ENCODE data around the gene NTS.

Gene NTS

GRCh38 chr12:85874031-85874461 is at the start of gene NTS:
TSS of gene NTS (plus strand) at chr12:85874295. CDS start at chr12:85874404, 109 bp downstream.
- DNase-seq (ENCODE audit: low spot score), result no peak

DNA sequence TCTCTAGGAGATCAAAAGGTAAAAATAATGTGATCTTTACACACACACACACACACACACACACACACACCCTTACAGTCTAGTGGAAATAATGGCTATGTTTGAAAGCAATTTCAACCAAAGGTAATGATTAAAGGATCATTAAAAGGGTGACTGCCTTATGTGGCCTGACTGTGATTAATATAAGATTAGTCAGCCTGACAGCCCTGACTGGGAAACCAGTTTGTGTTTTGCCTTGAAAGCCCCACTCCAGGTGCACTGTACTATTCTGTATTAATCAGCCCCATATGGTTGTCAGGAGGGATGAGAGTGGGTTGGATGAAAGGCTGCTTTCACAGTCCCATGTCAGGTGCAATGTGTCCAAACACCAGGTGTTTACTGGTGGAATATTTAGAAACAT is 48.3 kb upstream of the NTS start:
- no peak for DNase-seq (ENCODE audit: low spot score)

- no peak for DNase-seq (ENCODE audit: low spot score)
These were observed 45.5 kb upstream of the NTS start for GRCh38 chr12:85828576-85828975.

- DNase-seq (ENCODE audit: low spot score), result peak; percentile 29
These were observed 44.7 kb upstream of the NTS start for GRCh38 chr12:85829391-85829790.

DNA sequence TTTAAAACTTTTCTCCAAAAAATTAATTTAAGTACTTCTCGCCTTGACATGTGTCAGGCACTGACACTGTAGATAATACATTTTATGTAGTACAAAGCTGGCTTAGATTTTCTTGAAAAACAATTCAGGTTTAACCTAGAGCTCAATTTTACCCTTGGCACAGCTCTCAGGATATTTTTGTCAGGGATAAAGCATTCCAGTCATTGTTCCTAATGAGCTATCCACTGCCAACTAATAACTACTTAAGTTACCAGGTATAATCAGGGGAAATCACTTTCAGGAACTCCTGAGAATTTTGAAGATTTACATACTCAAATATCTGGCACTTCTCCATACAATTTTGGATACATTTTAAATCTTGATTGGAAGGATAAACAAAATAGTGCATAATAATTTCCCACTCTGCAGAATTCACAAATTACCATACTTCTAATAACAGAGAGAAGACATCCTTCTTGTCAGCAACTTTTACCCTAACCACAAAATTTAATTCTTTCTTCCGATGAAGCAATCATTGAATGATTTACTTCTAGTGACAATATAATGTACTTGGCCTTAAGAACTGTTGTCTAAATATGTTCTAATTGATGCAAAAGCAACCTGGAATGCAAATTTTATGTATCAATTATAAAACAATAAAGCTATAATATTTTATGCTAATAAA is 42.6 kb upstream of the NTS start:
- DNase-seq (ENCODE audit: low spot score), result no peak

- no peak for DNase-seq (ENCODE audit: low spot score)
These were observed 40.5 kb upstream of the NTS start for GRCh38 chr12:85833579-85833978.

DNA sequence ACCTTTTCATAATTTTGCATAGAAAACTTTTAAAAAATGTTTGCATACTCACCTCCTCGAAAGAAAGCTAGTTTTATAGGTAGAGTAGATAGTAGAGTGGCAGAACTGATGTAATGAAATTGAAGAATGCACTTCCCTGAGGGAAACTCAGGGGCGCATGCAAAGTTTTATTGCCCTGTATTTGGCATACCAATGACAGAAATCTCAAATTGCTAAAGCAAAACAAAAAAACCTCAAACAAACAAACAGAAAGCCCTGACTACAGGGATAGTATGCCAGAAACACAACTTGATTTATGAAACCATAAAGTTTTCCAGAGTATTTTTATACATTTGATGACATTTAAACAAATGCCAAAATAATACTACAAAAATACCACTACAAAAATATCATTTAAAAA is 39.7 kb upstream of the NTS start:
- DNase-seq (ENCODE audit: low spot score), result no peak

- peak; percentile 19 for DNase-seq (ENCODE audit: low spot score)
These were observed 38.5 kb upstream of the NTS start for GRCh38 chr12:85835426-85836196.

DNA sequence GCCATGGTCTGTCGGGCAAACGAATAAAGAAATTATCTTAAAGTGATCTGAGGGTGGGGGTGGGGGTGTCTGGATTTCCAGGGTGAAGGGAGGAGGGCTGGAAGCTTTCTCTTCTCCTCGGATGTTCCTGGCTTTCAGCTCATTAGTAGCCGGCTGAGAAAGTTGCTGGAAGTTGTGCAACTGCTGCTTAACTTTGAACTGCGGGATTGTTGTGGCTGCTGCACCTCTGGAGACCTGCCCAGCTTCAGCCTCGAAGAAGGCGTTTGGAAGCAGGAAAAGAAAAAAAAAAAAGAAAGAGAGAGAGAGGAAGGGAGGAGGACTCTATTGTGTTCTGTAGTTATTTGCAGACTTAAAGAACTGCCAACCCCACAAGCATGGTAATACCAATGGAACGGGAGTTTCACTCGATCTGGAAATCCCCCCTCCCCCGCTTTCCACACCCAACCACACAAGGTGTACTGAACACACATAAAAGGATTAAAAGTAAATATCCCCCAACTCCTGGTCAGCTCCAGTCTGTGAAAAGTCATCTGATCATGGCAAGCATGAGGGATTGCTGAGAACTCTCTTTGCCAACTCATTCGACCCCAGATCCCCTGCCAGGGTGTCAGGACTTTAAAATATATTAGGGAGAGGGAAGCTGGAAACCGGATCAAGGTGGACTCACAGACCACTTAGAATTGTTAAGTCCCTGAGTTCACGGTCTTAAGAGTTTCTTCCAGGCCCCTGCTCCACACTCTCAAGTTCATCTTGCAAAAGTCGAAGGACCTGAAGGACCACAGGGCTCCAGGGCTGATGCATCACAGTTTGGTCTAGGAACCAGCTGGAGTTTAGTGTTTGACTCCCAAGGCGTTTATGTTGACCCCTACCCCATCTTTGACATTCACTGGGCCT is 37.7 kb upstream of the NTS start, which contains the start of gene RASSF9:
Gene RASSF9 (minus strand): TSS at position 213 of the 894 bp plus-strand sequence. CDS start 208 bp downstream, at position 5.
- DNase-seq (ENCODE audit: low spot score), result peak; percentile 64

GRCh38 chr12:85843606-85844310 is 30.3 kb upstream of the NTS start:
- no peak for DNase-seq (ENCODE audit: low spot score)

GRCh38 chr12:85849344-85849743 is 24.8 kb upstream of the NTS start:
- no peak for DNase-seq (ENCODE audit: low spot score)

GRCh38 chr12:85855305-85855704 is 18.8 kb upstream of the NTS start:
- no peak for DNase-seq (ENCODE audit: low spot score)

DNA sequence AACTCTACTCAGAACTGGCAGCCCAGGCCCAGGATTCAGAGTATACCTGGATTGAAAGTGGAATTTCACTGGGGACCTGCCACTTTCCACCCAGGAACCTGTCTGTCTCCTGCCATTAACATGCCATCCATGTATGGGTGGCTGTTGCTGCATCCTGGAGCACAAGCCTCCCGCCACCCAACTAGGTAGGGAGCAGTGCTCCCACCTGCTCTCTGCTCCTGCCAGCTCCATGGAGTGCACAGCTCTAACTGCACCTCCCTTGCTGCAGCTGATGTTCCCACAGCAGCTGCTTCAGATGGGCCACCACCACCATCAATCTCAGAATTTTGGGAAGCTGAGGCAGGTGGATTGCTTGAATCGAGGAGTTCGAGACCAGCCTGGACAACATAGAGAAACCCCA is 17.1 kb upstream of the NTS start:
- DNase-seq (ENCODE audit: low spot score), result no peak

- peak; percentile 12 for DNase-seq (ENCODE audit: low spot score)
These were observed 8.2 kb upstream of the NTS start for GRCh38 chr12:85865890-85866289.

DNA sequence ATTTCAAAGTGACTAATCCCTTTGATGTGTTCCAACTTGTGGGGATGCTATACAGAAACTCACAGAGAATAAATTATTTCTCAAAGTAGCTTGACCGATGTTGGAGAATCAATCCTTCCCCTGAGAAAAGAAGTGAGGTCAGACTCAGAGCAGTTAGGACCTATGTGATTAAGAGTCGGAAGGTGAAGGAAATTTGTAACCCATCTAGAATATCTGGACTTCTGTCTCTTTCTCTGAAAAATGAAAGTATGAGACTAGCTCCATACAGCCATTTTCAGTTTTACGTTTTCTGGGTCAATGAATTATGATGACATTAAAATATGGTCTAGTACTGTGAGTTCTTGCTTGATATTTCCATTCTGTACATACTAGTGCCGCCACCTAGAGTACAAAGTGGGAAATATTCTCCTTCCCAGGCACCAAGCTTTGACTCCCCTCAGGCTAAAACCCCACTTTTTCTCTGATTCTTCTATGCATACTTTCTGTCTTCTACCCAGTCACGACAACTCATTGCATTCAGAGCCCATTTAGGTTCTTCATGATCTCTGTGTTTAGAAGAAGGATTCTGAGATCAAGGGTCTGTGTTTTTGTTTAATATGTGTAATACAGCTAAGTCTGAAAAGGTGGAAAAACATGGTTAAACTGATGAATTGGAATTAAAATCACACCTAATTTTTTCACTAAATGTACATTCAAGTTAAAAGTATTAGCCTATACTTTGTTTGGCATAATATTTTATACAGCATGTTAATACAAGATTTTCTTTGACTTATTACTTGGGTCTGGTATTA is 6.9 kb upstream of the NTS start:
- DNase-seq (ENCODE audit: low spot score), result peak; percentile 71

- peak; percentile 29 for DNase-seq (ENCODE audit: low spot score)
These were observed 1.5 kb upstream of the NTS start for GRCh38 chr12:85872497-85873091.

GRCh38 chr12:85877459-85877858 is 3.4 kb downstream of the NTS start:
- no peak for DNase-seq (ENCODE audit: low spot score)

DNA sequence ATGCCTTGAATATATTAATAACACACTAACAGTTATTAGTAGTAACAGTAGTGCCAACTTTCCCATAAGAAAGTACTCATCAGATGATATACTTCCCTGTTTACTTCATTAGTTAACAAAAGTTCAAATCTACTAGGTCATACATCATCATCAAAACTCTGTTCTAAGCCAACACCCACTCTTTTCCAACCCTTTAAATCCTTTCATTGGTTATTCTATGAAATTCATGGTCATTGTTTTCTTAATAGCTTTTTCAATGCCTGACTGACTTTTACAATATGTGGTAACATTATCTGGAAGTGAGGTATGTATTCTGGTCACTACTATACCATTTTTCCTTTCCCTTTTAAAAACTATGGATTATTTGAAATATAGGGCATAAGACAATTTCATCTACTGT is 9.7 kb downstream of the NTS start:
- DNase-seq (ENCODE audit: low spot score), result no peak

DNA sequence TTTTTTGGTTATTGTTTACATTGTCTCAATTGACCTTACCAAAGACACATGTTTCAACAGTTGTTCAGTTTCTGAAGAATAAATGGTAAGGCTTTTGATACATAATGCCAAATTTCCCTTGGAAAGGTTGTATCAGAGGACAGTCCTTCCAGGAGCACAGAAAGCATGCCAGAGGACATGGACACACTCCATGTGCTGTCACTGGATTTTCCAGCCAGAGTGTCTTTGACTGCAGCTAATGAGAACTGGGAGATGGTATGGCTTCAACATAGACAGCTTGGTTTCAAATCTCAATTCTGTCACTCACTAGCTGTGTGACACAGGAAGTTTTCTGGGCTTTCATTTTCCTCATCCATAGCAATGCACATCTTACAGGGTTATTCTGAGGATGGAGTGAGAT is 20.6 kb downstream of the NTS start:
- DNase-seq (ENCODE audit: low spot score), result no peak

GRCh38 chr12:85920324-85920947 is 46.3 kb downstream of the NTS start:
- DNase-seq (ENCODE audit: low spot score), result peak; percentile 9
